Spleen (tissue), 7 donors: ENCODE measurements around the gene NPY4R.
"Not testable (repeated sequence)": the region's sequence is repeated elsewhere in the genome, so short reads cannot be mapped to it uniquely, and the experiment has no call there.

Source experiments
- CTCF ChIP-seq, 11 experiments: fragments of 200-600 bp in 7 of 11; fragments of 450-650 bp in 4 of 11; sonication (generic) in 4 of 11; IDR thresholded peaks in 8 of 11; conservative IDR thresholded peaks in 3 of 11; 1 replicate in 7 of 11; 2 replicates in 4 of 11; pipeline versions ENCODE4 v1.4.0 to v1.8.0; 2016 to 2021; ENCODE audit warnings: antibody characterized with exemption in 11 of 11, inconsistent platforms in 4 of 11, mild to moderate bottlenecking in 1 of 11
- POLR2A ChIP-seq, 3 donors: fragments of 450-650 bp; IDR thresholded peaks; one replicate each; pipeline ENCODE4 v1.5.1; 2017; ENCODE audit warnings: antibody characterized with exemption in 3 of 3, mild to moderate bottlenecking in 1 of 3
- POLR2AphosphoS5 ChIP-seq, 3 donors: sonication (generic); formaldehyde crosslinking; IDR thresholded peaks; one replicate each; pipeline ENCODE4 v1.5.1; 2017; ENCODE audit warnings: antibody characterized with exemption in 3 of 3
- donor health status: DM: no; HTN: no; CAD: no; lungs with moderate emphysema.
- donor health status: DM: no; HTN: no; CAD: no.
- donor health status: DM: no; HTN: no; CAD: no.

GRCh38 chr10:46411123-46411522 is 54.6 kb downstream of the NPY4R start:
- TF ChIP-seq CTCF (IDR thresholded peaks at IDR 0.05 in 8 of 11, conservative IDR thresholded peaks at IDR 0.05 in 3 of 11); POLR2AphosphoS5 (IDR thresholded peaks at IDR 0.05); POLR2A (IDR thresholded peaks at IDR 0.05): not testable (repeated sequence)
